BLaER1 (cell line): Measurements from ENCODE around the gene CLIC3.

Experiments
- H3K27ac ChIP-seq: shearing (Covaris generic); formaldehyde crosslinking; 2 replicates; pipeline ENCODE4 v1.8.1; 2022
- H3K27me3 ChIP-seq: shearing (Covaris generic); formaldehyde crosslinking; 2 replicates; pipeline ENCODE4 v1.8.1; 2022
- H3K36me3 ChIP-seq: shearing (Covaris generic); formaldehyde crosslinking; 2 replicates; pipeline ENCODE4 v1.8.1; 2022
- H3K4me1 ChIP-seq: shearing (Covaris generic); formaldehyde crosslinking; 2 replicates; pipeline ENCODE4 v1.8.1; 2022
- H3K4me2 ChIP-seq: shearing (Covaris generic); formaldehyde crosslinking; 2 replicates; pipeline ENCODE4 v1.8.1; 2022
- H3K4me3 ChIP-seq: shearing (Covaris generic); formaldehyde crosslinking; 2 replicates; pipeline ENCODE4 v1.8.1; 2022
- H3K9ac ChIP-seq: shearing (Covaris generic); formaldehyde crosslinking; 2 replicates; pipeline ENCODE4 v1.8.1; 2022
- H3K9me3 ChIP-seq: shearing (Covaris generic); formaldehyde crosslinking; 2 replicates; pipeline ENCODE4 v1.8.1; 2022
- H4K20me1 ChIP-seq: shearing (Covaris generic); formaldehyde crosslinking; 2 replicates; pipeline ENCODE4 v1.8.1; 2022
- Cebpa-rat ChIP-seq: shearing (Covaris generic); IDR thresholded peaks from 2 replicates; pipeline ENCODE4 v1.8.1; 2022

Gene CLIC3

DNA sequence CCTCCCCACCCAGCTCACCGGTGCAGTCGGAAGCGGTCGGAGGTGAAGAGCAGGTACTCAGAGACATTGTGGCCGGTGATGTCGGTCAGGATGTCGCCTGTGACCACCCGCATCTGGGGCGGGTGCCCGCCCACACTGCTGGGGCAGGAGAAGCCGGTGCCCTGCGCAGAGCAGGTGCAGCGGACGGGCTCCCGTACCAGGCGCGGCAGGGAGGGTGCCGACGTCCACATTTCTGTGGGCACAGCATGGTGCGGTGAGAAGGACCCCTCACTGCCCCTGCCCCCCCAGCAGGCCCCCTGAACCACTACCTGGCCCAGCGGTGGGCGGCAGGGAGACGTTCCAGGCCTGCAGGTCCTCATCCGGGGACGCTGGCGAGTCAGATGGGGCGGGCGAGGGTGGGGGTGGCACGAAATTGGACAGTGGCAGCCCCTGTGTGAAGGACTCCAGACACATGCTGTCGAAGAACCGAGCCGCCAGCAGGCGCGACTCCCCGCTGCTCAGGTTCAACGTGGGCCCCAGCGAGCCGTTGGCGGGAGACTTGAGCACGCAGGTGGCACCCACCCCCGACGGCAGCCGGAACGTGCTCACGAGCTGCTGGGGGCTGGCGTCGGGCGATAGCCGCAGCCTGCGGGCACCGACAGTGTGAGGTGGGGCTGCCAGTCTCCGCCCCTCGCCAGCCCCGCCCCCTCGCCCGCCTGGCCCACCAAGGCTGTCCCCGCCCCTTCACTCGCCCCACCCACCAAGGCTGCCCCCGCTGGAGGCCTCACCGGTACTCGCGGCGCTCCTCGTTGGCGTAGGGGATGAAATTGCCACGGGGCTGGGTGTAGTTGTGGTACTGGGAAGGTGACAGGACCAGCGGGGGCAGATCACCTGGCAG lies 16.6 kb upstream of the CLIC3 start:
- H3K27me3 ChIP-seq, result no peaks in the 10 kb centered on the region
- 0 out of 2 replicates have a peak, but pooled peaks cover 4% of the 10 kb centered on the region for H3K9me3 ChIP-seq
- H3K36me3 ChIP-seq, result peaks cover 70% of the 10 kb centered on the region
- no peak overlapping the region for H3K4me3 ChIP-seq
- TF ChIP-seq Cebpa-rat, result no peak
- H3K9ac ChIP-seq, result no peak overlapping the region
- H3K4me1 ChIP-seq, result peaks cover 3% of the 10 kb centered on the region
- no peak overlapping the region for H3K27ac ChIP-seq
- no peak overlapping the region for H3K4me2 ChIP-seq
- no peaks in the 10 kb centered on the region for H4K20me1 ChIP-seq

DNA sequence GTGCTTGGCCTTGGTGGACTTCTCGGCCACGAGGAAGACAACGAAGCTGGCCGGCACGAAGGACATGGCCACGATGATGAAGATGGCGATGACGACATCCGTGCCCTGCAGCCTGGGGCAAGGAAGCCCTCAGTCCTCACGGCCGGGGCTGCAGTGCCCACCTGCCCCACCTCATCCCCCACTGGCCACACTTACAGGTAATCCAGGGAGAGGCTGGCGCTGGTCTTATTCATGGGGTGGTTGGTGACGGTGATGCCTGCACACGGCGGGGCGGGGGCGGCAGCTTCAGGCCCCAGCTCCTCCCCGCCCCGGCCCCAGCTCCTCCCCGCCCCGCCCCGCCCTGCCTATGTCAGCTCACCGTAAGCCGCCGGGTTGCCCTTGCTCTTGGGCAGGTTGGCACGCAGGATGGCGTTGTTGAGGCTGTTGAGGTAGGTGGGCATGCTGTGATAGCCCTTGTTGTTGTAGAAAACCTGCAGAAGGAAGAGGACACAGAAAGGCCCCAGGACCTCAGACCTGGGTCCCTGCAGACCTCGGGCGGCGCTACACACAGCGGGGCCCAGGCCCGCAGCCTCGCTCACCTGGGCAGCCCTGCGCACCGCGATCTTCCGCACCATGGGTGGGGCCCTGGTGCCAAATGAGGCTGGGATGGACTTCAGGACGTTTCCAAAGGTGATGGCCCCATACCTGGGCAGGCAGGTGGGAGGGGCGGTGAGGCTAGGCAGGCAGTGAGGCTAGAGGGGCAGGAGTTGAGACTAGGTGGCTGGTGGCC lies 15.7 kb upstream of the CLIC3 start:
- H3K4me3 ChIP-seq, result no peak overlapping the region
- peaks cover 11% of the 10 kb centered on the region for H3K4me1 ChIP-seq
- no peaks in the 10 kb centered on the region for H4K20me1 ChIP-seq
- no peaks in the 10 kb centered on the region for H3K27me3 ChIP-seq
- H3K27ac ChIP-seq, result no peak overlapping the region
- H3K9ac ChIP-seq, result no peak overlapping the region
- no peak overlapping the region for H3K4me2 ChIP-seq
- 0 out of 2 replicates have a peak, but pooled peaks cover 4% of the 10 kb centered on the region for H3K9me3 ChIP-seq
- peaks cover 67% of the 10 kb centered on the region for H3K36me3 ChIP-seq
- no peak for TF ChIP-seq Cebpa-rat

DNA sequence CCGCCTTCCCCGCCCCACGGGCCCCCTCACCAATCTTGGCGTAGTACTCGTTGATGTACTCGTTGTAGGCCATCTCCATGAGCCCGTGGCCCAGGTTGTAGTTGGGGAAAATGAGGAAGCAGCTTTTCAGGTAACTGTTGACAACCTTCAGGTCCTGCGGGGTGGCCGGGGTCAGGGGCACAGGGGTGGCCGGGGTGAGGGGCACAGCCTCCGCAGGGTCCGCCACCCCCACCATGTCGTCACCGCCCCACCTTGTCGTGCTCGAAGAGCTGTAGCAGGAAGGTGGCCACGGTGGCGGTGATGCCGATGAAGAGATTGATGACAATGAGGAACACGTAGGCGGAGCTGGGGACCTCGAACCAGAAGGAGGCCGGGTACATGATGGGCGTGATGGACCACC lies 14.8 kb upstream of the CLIC3 start:
- no peaks in the 10 kb centered on the region for H4K20me1 ChIP-seq
- H3K36me3 ChIP-seq, result peaks cover 58% of the 10 kb centered on the region
- H3K9ac ChIP-seq, result no peak overlapping the region
- no peak overlapping the region for H3K27ac ChIP-seq
- H3K4me2 ChIP-seq, result no peak overlapping the region
- TF ChIP-seq Cebpa-rat, result no peak
- H3K4me1 ChIP-seq, result peaks cover 19% of the 10 kb centered on the region
- H3K9me3 ChIP-seq, result no peaks in the 10 kb centered on the region
- H3K27me3 ChIP-seq, result no peaks in the 10 kb centered on the region
- H3K4me3 ChIP-seq, result no peak overlapping the region

DNA sequence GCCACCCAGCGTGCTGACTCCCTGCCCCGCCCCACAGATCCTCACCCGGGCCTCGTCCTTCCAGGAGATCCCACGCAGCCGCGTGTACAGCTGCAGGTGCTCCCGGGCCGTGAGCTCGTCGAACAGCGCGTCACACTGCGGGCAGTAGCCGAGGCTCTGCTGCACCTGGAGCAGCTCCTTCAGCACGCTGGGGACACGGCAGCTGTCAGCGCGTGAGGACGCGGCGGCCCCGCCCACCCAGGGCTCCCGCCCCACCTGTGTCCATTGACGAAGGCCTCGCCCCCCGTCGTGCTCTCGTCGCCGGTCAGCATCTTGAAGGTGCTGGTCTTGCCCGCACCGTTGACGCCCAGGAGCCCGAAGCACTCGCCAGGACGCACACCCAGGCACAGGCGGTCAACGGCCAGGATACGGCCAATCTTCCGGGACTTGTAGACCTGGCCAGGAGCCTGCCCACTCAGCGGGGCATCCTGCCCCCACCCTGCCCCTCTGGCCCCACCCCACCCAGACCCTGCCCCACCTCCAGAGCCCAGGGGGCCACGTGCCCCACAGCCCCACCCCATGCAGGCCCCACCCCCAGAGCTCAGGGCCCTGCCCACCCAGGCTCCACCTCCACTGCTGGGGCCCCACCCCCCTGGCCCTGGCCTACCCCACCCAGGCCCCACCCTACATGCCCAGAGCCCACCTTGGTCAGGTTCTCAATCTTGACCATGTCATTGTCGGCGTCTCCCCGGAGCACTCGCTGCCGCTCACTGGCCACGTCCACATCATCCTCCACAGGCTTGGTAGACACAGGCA lies 13.8 kb upstream of the CLIC3 start:
- Histone ChIP-seq H3K4me3 (no peak overlapping the region), H3K4me1 (peaks cover 29% of the 10 kb centered on the region), H3K9ac (no peak overlapping the region), H3K27ac (no peak overlapping the region), H4K20me1 (no peaks in the 10 kb centered on the region), H3K4me2 (no peak overlapping the region), H3K36me3 (peaks cover 49% of the 10 kb centered on the region), H3K9me3 (peaks cover 6% of the 10 kb centered on the region; the same call in 1 of the 2 replicates), H3K27me3 (no peaks in the 10 kb centered on the region)
- TF ChIP-seq Cebpa-rat, result no peak

DNA sequence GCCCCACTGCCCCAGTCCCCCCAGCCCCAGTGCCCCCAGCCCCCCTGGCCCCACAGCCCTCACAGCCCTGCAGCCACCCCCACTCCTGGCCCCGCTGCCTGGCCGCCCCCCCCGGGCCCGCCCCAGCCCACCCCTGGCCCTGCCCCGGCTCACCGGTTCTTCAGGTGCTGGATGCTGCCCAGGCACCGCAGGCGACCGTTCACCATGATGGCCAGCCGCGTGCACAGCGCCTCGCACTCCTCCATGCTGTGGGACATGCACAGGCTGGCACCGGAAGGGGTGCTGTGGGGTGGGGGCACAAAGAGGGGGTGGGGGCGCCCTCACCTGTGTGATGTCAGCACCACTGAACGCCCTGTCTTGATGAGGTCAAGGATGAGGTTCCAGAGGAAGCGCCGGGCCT lies 12.8 kb upstream of the CLIC3 start:
- no peak for TF ChIP-seq Cebpa-rat
- peaks cover 15% of the 10 kb centered on the region; the same call in 1 of the 2 replicates for H3K9me3 ChIP-seq
- no peaks in the 10 kb centered on the region for H4K20me1 ChIP-seq

DNA sequence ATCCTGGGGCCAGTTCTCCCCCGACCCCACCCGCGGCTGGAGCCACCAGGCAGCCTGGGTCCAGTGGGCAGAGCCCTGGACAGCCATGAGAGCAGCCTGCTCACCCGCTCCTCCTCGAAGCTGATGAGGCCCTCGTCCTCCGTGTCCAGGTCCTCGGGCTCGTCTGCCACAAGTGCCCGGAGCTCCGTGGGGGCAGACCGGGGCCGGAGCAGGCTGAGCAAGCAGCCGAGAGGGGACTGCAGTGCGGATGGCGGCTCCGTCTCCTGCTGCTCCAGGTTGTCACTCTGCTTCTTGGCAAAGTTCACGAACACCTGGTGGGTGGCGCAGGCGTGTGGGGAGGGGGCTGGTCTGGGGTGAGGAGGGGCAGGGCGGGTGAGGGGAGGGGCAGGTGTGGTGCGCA lies 11.9 kb upstream of the CLIC3 start:
- peaks cover 30% of the 10 kb centered on the region; the same call in 1 of the 2 replicates for H3K36me3 ChIP-seq
- H4K20me1 ChIP-seq, result no peaks in the 10 kb centered on the region
- no peaks in the 10 kb centered on the region for H3K27me3 ChIP-seq
- no peak overlapping the region for H3K9ac ChIP-seq
- no peak overlapping the region for H3K27ac ChIP-seq
- 0 out of 2 replicates have a peak overlapping the region, but pooled peaks have one; percentile 55 for H3K4me2 ChIP-seq
- peaks cover 15% of the 10 kb centered on the region; the same call in 1 of the 2 replicates for H3K9me3 ChIP-seq
- TF ChIP-seq Cebpa-rat, result no peak
- no peak overlapping the region for H3K4me3 ChIP-seq
- peaks cover 29% of the 10 kb centered on the region for H3K4me1 ChIP-seq

More for the DNA sequence above, 12.8 kb upstream of the CLIC3 start:
- Histone ChIP-seq H3K36me3 (peaks cover 39% of the 10 kb centered on the region), H3K4me1 (peaks cover 29% of the 10 kb centered on the region), H3K4me2 (no peak overlapping the region), H3K4me3 (no peak overlapping the region), H3K9ac (no peak overlapping the region), H3K27me3 (no peaks in the 10 kb centered on the region), H3K27ac (no peak overlapping the region)

DNA sequence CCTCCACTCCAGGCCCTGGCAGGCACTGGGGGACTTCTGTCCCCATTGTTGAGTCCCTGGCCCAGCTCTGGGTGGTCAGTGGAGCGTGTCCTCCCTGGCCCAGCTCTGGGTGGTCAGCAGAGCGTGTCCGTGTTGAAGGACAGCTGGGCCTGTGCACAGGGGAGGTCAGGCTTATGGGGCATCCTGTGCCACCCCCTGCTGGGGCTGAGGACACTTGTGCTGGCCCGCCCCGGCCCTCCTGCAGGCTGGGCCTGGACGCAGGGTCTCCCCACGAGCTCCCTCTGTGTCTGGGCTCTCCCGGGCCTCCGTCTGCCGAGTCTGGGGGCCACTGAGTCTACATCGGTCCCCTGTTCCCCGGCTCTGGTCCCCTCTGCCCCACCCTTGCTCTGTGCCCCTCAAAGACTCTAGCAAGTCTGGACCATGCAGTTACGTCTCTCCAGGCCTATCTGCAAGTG lies 11.5 kb upstream of the CLIC3 start:
- H3K4me2 ChIP-seq, result peak overlapping the region; percentile 55
- H3K9me3 ChIP-seq, result peaks cover 15% of the 10 kb centered on the region; the same call in 1 of the 2 replicates
- H3K9ac ChIP-seq, result 0 out of 2 replicates have a peak overlapping the region, but pooled peaks have one; percentile 10
- H3K27me3 ChIP-seq, result no peaks in the 10 kb centered on the region
- peak overlapping the region; percentile 41; the same call in 1 of the 2 replicates for H3K27ac ChIP-seq
- no peak for TF ChIP-seq Cebpa-rat
- no peaks in the 10 kb centered on the region for H4K20me1 ChIP-seq
- peaks cover 29% of the 10 kb centered on the region for H3K4me1 ChIP-seq
- no peak overlapping the region for H3K4me3 ChIP-seq
- peaks cover 28% of the 10 kb centered on the region; the same call in 1 of the 2 replicates for H3K36me3 ChIP-seq

DNA sequence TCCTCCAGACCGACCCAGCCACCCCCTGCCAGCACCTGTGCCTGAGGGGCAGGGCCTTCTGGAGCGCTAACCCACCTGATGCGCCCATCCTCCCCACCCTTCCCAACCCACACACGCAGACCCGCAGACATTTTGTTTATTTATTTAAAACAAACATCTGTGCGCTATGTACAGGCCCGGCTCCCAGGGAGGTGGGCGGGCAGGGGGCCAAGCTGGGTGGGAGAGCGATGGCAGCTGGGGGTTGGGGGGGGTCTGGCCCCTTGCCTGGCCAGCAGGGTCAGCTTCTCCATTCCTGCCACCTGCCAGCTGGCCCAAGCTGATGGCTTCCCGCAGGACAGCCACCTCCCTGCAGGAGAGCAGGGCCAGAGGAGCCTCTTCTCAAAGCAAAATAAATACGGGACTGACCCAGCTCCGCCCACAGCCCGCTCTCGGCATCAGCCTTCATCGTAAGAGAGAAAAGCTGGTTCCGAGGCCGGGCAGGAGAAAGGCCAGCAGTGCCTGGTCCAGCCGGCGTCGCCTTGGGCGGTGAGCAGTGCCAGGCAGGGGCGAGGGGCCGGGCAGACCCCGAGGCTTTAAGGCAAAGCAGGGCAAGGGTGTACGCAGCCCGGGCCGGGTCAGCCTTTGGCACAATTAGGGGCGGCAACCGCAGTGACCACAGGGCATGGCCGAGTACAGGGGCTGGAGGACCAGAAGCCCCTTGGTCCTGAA lies 10.9 kb upstream of the CLIC3 start:
- Histone ChIP-seq H4K20me1 (no peaks in the 10 kb centered on the region), H3K9ac (0 out of 2 replicates have a peak overlapping the region, but pooled peaks have one; percentile 10), H3K4me2 (peak overlapping the region; percentile 61), H3K36me3 (peaks cover 22% of the 10 kb centered on the region; the same call in 1 of the 2 replicates), H3K9me3 (peaks cover 15% of the 10 kb centered on the region; the same call in 1 of the 2 replicates), H3K4me3 (no peak overlapping the region), H3K27me3 (no peaks in the 10 kb centered on the region), H3K27ac (peak overlapping the region; percentile 41; the same call in 1 of the 2 replicates), H3K4me1 (peaks cover 29% of the 10 kb centered on the region)
- no peak for TF ChIP-seq Cebpa-rat
